ENCODE results near the gene CTRB1.
"Not testable (repeated sequence)": the region's sequence is repeated elsewhere in the genome, so short reads cannot be mapped to it uniquely, and the experiment has no call there.

Gene CTRB1

DNA sequence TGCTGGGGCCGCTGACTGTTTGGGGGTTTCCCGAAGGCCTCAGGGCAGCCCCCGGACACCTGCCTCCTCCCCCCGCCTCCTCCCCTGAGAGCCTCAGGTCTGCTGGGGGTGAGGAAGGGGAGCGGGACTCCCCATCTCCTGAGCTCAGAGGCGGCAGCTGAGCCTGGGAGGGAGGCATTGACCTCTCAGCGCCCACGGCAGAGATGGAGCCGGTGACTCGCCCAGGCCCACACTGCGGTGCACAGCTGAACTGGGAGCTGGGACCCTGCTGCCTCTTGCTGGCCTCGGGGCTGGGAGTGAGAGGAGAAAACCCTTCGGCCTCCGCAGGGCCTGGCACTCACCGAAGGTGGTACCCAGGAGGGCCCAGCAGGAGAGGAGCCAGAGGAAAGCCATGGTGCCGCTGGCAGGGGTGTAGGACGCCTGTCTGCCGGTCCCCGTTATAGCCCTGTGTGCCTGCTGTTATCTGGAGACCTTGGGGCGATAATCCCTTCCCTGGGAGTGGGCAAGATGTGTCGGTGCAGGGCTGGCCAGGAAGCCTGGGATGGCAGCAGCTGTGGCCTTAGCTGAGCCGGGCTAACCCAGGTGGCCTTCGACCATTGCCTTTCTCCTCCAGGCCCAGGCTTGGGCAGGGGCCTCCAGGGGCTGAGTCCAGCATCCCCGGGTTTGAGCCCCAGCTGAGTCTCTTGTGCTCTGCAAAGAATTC lies 11.9 kb upstream of the CTRB1 start, which contains the start of gene CTRB2:
Gene CTRB2, minus strand, starts transcription at position 413 of the 703 bp plus-strand sequence. Its CDS starts 20 bp downstream, at position 393.
- Histone ChIP-seq H3K27me3 (no peaks in the 10 kb centered on the region), H3K4me1 (ENCODE audit: control insufficient read depth in 1 of 2, insufficient read depth in 1 of 2, low read depth in 1 of 2, low read length in 1 of 2) (no peaks in the 10 kb centered on the region), H3K9me3 (no peaks in the 10 kb centered on the region), H3K4me3 (ENCODE audit: low read depth in 1 of 2, low read length in 1 of 2) (no peak within 1 kb of the TSS), H3K36me3 (no peaks in the 10 kb centered on the region), H3K27ac (no peak within 1 kb of the TSS)
- TF ChIP-seq, protein P1, sequence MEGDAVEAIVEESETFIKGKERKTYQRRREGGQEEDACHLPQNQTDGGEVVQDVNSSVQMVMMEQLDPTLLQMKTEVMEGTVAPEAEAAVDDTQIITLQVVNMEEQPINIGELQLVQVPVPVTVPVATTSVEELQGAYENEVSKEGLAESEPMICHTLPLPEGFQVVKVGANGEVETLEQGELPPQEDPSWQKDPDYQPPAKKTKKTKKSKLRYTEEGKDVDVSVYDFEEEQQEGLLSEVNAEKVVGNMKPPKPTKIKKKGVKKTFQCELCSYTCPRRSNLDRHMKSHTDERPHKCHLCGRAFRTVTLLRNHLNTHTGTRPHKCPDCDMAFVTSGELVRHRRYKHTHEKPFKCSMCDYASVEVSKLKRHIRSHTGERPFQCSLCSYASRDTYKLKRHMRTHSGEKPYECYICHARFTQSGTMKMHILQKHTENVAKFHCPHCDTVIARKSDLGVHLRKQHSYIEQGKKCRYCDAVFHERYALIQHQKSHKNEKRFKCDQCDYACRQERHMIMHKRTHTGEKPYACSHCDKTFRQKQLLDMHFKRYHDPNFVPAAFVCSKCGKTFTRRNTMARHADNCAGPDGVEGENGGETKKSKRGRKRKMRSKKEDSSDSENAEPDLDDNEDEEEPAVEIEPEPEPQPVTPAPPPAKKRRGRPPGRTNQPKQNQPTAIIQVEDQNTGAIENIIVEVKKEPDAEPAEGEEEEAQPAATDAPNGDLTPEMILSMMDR (IDR thresholded peaks at IDR 0.05), result no peak

DNA sequence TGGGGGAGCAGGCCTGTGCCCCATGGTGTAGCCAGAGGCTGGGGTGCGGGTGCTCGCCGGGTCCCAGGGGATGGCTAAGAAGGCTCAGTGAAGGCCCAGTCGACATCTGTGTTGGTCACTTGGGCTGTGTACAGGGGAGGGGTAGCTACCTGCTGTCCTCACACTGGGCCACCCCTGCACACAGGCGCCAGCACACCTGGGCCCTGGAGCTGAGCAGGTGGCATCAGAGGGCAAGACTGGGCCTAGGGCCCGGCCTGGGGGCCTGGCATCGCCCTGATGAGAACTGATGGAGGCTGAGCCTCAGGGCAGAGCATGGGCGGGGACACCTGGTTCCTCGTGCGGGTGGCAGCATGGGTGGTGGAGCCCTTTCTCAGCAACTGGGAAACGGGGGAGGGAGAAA lies 11.0 kb upstream of the CTRB1 start:
- Histone ChIP-seq H3K36me3 (no peaks in the 10 kb centered on the region), H3K9me3 (no peaks in the 10 kb centered on the region), H3K27ac (no peak overlapping the region), H3K4me1 (ENCODE audit: control insufficient read depth in 1 of 2, insufficient read depth in 1 of 2, low read depth in 1 of 2, low read length in 1 of 2) (no peaks in the 10 kb centered on the region), H3K4me3 (ENCODE audit: low read depth in 1 of 2, low read length in 1 of 2) (no peak overlapping the region), H3K27me3 (no peaks in the 10 kb centered on the region)
- TF ChIP-seq, protein P1 (IDR thresholded peaks at IDR 0.05), result no peak

DNA sequence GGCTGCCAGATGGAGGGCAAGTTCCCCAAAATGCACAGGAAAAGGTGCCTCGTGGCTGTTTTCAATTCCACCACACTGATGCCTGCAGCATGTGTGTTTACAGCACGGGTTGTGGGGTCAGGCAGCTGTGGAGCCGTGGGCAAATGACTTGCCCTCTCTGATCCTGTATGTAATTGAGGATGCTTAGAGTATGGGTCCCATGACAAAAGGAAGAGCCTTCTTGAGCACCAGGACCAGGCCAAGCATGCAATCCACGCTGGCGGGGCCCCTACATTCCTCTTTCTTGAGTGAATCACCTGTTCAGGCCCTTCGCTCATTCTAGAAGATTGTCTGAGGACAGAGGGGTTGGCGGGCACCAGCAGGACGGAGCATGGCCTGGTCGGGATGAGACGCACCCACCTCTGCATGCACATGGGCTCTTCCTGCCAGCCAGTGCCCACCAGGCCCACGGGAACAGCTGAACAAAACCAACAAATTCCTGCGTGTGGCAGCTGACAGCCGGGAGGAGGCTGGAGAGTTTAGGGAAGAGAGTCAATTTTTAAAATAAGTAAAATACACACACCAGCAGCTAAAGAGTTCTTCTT lies 10.5 kb upstream of the CTRB1 start:
- Histone ChIP-seq H3K9me3 (no peaks in the 10 kb centered on the region), H3K36me3 (no peaks in the 10 kb centered on the region), H3K27me3 (no peaks in the 10 kb centered on the region), H3K27ac (no peak overlapping the region), H3K4me1 (ENCODE audit: control insufficient read depth in 1 of 2, insufficient read depth in 1 of 2, low read depth in 1 of 2, low read length in 1 of 2) (no peaks in the 10 kb centered on the region), H3K4me3 (ENCODE audit: low read depth in 1 of 2, low read length in 1 of 2) (no peak overlapping the region)
- TF ChIP-seq, protein P1 (IDR thresholded peaks at IDR 0.05), result no peak

DNA sequence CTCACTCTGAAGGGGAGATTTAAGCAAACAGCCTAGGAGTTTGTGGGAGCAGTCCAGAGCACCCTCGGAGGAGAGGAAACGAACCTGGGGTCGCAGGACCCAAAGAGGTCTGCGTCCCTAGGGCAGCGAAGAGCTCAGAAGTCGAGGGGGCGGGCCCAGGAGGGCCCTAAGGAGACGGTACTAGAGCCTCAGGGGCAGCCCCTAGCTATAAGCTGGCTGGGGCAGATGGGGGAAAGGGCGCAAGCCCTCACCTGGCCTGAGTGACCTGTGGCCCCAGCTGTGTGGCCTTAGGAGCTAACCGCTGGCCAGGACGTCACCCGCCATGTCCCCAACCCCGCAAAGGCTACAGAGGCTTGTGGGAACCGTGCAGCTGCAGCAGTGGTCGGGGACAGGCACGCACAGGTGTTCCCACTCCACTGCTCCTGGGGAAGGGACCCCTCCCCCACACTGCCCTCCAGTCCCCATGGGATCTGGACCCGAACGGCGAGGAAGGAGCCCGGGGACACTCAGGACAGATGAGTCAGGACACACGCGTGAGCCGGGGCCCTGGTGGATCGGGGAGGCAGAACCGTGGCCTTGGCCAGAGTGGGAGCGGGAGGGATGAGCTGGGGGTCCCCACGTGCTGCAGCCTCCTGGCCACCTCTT lies 9.8 kb upstream of the CTRB1 start:
- Histone ChIP-seq H3K4me1 (ENCODE audit: control insufficient read depth in 1 of 2, insufficient read depth in 1 of 2, low read depth in 1 of 2, low read length in 1 of 2) (no peaks in the 10 kb centered on the region), H3K27me3 (no peaks in the 10 kb centered on the region), H3K9me3 (no peaks in the 10 kb centered on the region), H3K27ac (no peak overlapping the region), H3K4me3 (ENCODE audit: low read depth in 1 of 2, low read length in 1 of 2) (no peak overlapping the region), H3K36me3 (no peaks in the 10 kb centered on the region)
- TF ChIP-seq, protein P1 (IDR thresholded peaks at IDR 0.05), result no peak

DNA sequence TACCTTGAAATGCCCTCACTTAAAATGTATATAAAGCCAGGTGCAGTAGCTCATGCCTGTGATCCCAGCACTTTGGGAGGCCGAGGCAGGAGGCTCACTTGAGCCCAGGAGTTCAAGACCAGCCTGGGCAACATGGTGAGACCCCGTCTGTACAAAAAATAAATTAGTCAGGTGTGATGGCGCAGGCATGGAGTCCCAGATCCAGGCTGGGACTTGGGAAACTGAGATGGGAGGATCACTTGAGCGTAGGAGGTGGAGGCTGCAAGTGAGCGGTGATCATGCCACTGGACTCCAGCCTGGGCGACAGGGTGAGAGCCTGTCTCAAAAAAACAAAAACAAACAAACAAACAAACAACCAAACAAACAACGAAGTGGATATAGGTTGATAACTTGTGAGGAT lies 9.3 kb upstream of the CTRB1 start:
- H3K36me3 ChIP-seq; H3K27me3 ChIP-seq; H3K4me1 ChIP-seq (ENCODE audit: control insufficient read depth in 1 of 2, insufficient read depth in 1 of 2, low read depth in 1 of 2, low read length in 1 of 2); H3K27ac ChIP-seq; H3K9me3 ChIP-seq; H3K4me3 ChIP-seq (ENCODE audit: low read depth in 1 of 2, low read length in 1 of 2): not testable (repeated sequence)

DNA sequence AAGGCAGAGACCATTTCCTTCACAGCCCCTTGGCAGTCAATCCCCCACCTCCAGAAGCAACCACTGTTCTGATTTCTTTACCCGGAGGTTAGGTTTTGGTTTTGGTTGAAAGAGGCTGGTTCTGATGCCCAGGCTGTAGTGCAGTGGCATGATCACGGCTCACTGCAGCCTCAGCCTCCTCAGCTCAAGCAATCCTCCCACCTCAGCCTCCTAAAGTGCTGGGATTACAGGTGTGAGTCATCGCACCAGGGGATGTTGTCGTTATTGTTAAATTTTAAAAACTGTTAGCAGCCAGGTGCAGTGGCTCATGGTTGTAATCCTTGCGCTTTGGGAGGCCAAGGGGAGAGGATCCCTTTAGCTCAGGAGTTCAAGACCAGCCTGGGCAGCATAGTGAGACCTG lies 8.8 kb upstream of the CTRB1 start:
- TF ChIP-seq, protein P1 (IDR thresholded peaks at IDR 0.05), result no peak
- Histone ChIP-seq H3K27me3 (no peaks in the 10 kb centered on the region), H3K4me3 (ENCODE audit: low read depth in 1 of 2, low read length in 1 of 2) (no peak overlapping the region), H3K4me1 (ENCODE audit: control insufficient read depth in 1 of 2, insufficient read depth in 1 of 2, low read depth in 1 of 2, low read length in 1 of 2) (no peaks in the 10 kb centered on the region), H3K36me3 (no peaks in the 10 kb centered on the region), H3K9me3 (no peaks in the 10 kb centered on the region), H3K27ac (no peak overlapping the region)

DNA sequence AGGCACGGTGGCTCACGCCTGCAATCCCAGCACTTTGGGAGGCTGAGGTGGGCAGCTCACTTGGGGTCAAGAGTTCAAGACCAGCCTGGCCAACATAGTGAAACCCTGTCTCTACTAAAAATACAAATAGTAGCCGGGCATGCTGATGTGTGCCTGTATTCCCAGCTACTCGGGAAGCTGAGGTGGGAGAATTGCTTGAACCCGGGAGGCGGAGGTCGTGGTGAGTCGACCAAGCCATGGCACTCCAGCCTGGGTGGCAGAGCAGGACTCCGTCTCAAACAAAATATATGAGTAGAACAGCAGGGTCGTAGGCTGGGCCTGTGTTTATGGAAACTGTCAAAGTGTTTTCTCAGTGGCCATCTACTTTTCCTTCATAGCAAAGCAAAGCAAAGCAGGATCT lies 7.5 kb upstream of the CTRB1 start:
- not testable (repeated sequence) for H3K27ac ChIP-seq; H3K9me3 ChIP-seq; H3K4me3 ChIP-seq (ENCODE audit: low read depth in 1 of 2, low read length in 1 of 2); H3K4me1 ChIP-seq (ENCODE audit: control insufficient read depth in 1 of 2, insufficient read depth in 1 of 2, low read depth in 1 of 2, low read length in 1 of 2); H3K36me3 ChIP-seq; H3K27me3 ChIP-seq
